Measurements from ENCODE around the gene UBTF.

Gene UBTF

DNA sequence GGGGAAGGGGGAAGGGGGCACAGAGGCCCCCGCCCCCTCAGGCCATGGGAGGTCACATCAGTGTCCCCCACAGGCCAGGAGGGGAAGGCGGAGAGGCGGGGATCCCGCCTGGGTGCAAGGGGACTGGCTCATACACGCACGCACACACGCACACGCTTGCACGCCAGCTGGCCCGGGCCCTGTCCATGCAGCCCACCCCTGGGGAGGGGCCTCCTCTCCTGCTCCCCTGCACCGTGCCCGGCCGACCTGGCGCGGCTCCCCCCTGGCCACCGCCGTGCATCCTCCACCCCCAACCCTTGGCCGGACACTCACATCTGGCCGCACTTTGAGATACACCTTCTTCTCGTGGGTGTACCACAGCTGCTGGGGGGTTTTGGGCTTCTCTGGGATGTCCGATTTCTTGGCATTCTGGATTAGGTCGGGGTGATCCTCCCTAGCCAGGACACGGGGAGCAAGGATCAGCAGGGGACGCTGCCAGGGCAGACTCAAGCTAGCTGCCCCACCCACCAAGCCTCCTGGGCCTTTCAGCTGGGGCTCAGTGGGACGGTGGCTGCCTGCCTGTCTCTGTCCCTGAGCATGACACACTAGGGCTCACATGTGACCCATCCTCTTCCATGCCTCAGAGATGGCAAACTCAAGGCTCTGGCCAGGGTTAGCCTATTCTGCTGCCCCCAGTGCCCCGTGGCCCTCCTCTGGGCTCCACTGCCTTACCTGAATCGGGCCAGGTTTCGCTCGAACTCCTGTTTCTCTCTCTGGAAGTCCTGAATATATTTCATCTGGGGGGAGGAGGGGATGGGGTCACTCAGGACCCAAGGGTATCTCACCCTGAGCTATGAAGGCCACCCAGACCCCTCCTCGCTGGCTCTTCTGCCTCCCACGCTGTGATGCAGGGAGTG lies 6.7 kb downstream of the UBTF start:
- DNase-seq, result no peak

DNA sequence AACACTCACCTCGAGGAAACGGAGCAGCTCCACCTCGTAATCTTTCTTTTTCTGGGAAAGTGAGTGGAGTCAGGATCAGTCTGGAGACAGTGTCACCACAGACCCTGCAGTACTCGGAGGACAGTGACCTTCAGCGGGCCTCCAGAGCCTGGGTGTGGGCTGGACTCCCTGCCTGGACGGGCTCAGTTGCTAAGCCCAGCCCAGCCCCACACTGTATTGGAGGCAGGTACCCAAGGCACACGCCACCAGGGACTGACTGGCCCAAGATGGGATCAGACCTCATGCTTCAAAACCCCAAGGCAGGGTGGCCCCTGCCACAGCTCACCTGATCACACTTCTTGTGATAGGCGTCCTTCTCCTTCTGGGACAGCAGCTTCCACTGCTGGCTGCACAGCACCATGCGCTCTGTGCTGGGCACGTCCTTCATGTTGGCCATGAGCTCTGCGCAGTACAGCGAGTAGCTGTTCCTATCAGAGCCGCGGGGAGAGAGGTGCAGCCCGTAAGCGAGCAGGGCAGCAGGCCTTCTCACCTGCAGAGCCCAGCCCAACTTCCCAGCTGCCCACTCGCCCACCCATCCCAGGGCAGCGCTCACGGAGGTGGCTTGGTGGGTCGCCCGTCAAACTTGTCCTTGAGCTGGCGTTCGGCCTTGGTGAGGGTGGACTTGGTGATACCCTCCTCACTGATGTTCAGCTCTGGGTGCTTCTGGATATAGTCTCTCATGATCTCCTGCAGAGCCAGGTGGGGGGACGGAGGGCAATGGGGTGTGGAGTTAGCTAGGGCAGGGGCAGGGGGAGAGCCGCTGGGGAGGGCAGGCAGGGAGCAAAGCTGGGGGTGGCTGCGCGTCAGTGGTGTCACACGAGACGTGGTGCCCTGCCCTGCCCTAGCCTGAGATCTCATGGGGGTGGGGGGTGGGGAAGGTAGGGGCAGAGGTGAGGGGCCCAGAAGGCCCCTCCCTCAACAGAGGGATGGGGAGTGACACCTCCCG lies 7.9 kb downstream of the UBTF start:
- DNase-seq, result no peak

DNA sequence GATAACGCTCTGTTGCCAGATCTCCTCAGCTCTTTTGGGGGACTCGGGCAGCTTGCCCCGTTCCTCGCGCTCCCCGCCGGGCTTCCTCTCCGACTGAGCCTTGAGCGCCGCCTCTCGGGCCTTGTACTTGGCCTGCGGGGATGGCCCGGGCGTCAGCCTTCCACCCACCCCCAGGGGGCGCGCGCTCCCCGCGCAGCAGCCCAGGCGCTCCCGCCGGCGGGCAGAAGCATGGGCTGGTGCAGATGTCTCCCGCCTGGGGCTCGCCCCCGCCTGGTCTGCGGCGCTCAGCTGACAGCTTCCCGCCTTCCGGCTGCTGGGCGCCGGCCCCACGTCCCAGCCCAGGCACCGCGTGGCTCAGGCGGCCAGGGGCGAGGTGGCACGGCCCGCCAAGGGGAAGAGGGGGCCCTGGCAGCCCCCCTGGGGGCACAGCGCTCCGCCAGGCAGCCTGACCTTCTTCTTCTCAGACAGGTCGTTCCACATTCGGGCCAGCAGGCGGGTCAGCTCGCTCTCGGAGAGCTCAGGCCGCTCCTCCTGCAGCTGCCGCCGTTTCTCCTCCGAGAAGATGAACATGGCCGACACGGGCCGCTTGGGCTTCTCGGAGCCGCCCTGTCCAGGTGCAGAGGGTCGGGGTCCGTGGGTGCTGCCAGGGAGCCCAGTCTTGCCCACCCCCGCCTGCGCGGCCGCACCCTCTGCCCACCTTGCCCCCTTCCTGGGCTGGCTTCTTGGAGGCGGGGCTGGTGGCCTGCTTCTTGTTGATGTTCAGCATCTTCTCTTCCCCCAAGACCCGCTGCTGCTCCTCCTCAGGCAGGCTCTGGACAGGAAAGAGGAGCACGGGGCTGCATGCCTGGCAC lies 8.9 kb downstream of the UBTF start:
- DNase-seq, result peak; percentile 91 to 97

DNA sequence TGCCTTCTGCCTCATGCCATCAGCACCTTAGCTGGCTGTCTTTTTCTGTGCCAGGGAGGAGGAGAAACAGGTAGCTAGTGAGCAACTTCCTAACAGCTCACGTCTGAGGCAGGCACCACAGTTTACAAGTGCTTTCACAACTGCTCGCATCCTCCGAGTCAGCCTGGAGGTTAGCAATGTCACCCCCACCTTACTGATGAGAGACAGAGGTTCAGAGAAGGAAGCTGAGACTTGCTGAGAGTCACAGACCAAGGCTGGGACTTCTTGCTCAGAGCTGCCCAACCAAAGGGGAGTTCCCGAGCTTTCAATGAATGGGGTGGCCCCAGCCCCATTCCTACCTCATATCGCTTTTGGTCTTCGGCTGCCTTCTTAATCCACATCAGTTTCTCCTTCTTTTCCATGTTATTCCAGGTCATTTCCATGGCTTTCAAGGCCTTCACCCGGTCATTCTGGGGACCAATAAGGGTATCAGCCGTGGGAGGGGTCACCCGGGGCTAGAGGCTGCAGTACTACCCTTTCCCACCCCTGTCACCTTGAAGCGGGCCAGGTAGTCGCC lies 9.6 kb downstream of the UBTF start:
- DNase-seq, result peak; percentile 68 to 77

DNA sequence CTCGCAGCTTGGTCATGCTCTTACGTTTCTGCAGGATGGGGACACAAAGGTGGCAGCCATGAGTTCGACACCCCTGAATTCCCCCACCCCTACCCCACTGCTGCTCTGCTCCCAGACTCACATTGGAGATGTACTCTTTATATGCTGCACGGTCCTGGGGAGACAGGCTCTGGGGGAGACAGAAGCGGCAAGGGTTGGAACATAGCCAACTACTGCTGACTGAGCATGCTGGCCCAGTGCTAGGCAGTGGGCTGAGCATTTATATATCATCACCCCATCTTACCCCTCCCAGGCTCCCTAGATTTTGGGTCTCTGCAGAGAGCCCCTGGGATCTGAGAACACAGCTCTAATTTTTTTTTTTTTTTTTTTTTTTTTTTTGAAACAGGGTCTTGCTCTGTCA lies 11.7 kb downstream of the UBTF start:
- DNase-seq, result no peak

DNA sequence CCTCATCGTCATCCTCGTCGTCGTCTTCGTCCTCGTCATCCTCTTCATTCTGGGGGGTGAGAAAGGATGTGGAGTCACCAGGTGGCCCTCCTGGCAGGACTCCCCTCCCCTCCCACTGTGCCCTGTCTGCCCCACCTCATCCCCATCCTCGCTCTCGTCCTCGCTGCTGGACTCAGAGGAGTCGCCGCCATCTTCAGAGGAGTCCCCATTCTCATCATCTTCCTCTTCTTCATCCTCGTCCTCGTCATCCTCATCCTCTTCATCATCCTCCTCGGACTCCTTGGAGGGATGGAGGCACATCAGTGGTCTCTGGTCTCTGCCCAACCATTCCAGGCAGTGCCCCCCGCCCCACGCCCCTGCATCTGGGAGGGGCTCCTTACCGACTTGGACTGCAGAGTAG lies 12.2 kb downstream of the UBTF start:
- no peak for DNase-seq

DNA sequence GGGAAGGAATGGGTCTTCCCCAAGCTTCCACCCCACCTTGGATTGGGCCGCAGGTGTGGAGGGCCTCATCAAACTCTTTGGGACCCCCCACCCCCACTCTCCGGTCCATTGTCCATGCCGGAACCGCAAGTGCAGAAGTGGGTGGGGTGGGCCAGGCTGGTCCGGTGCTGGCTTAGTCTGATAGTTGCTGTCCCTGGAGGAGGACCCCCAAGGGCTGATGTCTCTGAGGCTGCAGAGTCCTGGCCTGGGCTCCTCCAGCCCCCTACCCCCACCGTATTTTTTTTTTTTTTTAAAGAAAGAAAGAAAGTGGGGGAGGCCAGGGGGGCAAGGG lies 12.7 kb downstream of the UBTF start:
- DNase-seq, result no peak

DNA sequence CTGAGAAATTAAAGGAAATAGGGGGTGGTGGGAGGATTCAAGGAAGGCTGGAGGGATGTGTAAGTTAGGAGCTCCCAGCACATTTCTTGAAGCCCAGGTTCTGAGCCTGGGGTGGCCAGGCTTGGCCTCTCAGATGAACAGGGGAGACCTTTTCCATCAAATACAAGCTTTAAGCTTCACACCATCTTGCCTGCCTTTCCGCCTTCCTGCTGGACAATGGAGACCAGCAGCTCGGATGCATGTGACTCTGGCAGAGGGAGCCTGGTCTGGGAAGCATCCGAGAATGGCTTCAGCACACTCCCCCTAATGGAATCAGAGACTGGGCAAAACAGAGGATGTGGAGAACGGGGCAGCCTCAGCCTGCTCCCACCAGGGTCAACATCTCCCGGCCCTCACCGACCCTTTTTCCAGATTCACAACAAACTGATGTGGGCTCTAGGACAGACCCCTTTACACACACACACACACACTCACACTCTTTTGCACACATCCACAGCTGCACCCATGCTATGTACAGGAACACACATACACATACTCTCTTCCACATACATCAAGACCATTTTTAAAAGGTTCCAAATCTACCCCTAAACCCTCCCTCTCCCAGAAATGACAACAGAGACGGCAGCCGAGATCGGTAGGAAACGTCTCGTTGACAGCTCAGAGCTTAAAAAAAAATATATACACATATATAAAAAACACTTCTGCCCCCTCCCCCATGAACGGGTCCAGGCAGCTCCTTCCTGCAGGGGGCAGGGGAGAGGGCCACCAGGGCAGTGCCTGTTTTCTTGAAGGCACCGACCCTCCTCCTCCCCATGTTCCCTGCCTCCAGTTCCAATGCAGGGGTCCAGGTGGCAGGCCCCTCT lies 13.3 kb downstream of the UBTF start:
- DNase-seq, result no peak

DNA sequence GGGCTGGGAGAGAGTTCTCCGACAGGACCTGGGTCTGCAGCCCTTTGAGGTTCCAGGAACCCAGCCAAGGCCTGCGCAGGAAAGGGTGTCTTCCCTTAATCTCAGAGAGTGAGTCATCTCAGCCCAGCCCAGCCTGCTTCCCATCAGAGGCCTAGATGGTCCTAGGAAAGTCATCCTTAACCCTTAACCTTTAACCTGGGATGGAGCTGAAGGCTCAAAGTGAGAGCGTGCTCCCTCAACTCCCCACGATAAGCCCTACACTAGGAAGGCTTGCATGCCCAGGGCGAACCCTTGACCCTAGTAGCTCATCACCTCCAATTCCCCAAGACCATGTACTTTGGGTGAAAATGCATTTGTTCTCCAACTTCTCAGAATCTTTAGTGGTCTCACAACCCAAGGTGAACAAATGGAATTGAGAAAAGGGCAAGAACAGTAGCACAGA lies 15.0 kb downstream of the UBTF start:
- DNase-seq, result no peak

DNA sequence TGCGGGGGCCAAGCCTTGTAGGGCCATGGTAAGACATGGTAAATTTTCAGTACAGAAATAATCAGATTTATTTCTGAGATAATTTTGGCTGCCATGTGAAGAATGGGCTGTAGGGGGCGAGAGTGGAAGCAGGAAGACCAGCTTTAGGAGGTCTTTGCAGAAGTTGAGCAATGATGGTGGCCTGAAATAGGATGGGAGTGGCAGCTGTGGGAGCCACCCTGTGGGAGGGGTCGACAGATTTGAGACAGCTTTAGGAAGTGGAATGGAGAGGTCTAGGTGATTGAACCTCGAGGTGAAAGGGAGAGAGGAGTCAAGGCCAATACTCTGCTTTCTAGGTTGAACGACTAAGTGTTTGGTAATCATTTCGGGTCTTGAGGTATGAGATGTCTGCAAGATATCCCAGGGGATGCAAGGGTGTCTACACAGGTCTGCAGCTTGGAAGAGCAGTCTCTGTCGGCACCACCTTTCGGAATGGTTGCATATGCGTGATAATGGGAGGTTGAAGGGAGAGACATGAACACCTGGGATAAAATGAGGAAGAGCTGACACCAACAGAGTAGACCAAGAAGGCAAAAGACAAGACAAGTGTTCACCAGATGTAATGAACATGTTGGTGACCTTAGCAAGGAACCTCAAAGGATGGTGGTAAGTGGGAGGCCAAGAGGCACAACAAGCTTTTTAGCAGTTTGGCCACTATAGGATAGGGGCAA lies 15.6 kb downstream of the UBTF start:
- peak; percentile 73 to 75 for DNase-seq

DNA sequence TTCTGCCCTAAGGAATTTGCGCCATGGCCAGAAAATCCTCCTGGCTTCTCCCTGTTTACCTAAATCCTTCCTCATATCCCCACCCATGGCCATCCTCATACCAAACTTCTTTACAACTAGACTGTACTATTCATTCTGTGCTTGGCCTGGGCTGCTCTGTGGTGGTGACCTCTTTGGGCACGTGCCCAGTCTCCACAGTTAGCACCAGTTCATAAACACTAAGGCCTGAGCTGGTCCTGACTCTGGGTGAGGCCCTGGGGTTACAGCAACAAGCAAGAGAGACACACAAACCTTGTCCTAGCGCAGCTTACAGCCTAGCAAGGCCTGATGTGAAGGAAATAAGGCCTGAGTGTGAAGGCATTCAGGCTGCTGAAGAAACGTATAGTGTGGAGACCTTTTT lies 16.7 kb downstream of the UBTF start:
- no peak for DNase-seq

DNA sequence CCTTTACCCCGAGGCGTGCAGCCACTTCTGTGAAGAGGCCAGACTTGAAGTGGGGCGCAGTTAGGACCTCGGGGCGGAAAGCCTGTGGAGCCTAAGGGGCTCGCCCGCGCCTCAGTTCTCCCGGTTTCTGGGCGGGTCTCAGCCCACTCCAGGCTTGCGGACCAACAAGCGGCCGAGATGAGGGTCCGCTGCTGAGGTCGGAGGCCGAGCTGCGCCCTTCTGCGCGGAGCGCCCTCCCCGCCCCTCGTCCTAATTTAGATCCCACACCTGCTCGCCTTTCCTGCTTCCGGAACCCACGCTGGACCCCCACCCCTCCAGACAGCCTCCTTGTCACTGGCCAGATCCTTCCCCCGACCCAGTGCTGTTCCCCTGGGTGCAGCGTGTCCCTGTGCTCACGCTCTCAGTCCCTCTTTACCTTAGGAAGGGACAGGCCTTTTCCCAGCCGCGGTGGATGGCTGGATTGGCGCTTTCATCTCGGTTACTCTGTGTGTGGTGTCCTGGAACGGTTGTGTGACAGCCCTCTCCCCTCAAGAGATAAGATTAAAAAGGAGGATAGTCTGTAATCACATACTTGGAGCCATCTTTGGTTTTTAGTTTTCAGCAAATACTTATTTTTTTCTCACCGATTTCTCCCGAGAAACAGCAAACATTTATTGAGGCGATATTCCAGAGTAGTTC lies 18.9 kb downstream of the UBTF start:
- no peak for DNase-seq

DNA sequence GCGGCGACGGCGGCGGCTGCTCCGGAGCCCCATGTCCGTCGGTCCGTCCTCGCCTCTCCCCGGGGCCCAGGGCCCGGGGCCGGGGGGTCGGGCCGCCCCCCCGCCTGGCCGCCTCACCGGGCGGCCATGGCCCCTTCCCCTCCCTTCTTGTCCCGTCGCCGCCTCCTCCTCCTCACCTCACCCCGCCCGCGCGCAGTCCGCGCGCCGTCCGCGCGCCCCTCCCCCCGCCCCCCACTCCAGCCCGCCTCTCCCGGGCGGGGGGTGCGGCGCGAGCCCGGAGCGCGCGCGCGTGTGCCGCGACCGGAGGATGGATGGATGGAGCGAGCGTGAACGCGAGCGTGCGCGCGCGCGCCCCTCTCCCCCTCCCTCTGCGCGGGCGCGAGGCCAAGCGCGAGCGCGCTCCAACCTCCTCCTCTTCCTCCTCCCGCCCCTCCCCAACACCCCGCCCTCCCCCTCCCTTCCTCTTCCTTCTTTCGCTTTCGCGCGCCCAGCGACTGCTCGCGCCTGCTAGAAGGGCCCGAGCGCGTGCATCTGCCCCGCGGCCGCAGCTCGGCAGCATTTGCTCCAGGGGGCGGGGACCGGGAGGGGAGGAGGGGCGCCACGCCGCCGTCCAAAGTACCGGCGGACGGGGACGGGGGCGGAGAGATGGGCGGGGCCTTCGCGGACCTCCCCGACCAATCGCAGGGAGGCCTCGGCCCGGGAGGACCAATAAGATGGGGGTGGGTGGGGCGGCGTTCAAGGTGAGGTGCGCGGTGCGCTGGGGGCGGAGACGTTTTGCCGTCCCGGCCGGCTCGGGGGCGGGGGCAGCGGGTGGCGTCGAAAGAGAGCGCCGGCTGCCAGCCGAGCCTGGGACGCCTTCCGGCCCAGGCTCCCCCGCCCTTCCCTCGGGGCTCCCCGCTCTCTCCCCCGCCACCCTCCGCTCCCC lies 19.7 kb downstream of the UBTF start, which contains the start of gene ATXN7L3:
TSS of gene ATXN7L3 (minus strand) at position 332 of the 925 bp plus-strand sequence. CDS start 1,814 bp downstream, outside the sequence.
- peak; percentile 99 for DNase-seq

DNA sequence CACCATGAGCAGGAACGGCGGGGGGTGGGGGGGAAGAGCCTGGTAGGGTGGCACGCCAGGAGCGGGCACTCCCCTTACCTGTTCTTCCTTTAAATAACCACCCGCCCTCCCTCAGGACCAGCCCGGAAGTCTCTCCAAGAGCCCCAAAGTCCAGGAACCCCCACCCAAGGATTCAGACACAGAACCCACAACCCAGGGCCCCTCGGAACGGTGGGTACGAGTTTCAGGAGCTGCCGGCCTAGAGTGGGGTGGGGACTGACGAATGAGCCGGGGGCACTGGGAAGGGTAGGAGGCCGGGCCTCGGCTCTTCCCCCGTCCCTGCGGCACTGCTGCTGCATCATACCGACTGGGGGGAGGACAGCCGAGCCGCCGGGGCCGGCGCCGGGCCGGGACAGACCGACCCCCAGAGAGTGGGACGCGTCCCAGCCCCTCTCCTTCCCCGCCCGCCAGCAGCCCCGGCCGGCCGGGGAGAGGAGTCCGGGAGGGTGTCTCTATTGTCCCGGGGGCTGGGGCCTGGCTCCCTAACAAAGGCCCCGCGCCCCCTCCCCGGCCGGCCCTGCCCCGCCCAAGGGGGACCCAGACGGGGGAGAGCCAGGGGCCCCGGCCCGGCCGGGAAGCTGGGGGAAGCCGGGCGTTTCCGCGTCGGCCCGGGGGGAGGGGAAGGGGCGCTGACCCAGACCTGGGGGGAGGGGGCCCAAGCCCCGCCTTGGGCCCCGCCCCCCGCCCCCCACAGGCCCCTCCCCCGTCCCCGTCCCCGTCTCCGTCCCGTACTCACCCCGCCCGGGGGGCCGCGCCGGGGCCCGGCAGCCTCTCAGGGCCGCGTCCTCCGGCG lies 20.5 kb downstream of the UBTF start:
- DNase-seq, result peak; percentile 68 to 79

DNA sequence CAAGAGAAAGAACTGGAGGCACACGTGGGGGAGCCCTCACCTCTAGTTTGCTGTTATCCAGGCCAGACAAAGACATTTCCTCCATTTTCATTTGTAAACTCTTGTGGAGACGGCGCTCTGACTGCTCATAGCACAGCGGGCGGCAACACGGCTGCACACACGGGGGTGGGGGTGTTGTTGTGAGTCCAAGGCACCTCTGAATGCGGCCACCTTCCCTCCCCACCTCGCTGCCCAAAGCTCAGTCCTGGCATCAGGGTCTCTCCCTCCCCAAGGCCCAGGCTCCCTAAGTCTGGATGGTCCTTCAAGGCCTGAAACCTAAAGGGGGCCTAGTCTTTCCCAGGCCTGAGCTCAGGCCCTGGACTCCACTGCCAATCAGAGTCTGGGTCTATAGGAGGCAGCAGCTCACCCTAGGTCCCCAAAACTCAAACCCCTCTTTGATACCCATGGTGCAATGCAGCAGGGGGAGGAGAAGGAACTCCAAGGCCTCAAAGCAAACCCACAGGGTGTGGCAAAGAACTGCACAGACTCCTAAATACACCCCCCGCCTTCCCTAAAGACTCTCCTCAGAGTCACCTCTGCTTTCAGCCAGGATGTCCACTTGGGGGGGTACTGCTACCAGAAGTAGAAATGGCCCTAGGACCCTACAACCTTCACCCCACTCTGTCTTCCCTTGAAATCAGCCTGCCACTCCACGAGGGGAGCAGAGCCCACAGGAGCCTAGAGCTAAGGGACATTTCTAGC lies 21.3 kb downstream of the UBTF start:
- DNase-seq, result peak; percentile 58 to 61

DNA sequence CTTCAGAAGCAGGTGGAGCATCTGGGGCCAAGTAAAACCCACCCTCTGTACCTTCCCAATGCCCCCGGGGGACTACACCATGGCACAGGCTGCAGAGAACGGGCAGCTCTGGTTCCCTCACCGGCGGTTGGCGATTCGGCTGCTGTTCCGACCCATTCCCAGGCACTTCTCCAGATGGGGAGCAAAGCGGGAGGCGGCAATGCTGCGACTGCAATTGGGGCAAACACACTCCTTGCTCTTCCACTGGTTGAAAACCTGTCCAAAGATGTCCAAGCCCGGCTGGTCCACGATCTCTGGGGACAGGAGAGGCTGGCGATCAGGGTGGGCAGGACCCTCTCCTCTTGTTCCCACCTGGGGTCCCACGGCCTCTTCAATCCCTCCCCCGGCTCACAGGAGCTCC lies 22.4 kb downstream of the UBTF start:
- no peak for DNase-seq

Measured in activated T-cell treated with anti-CD3 and anti-CD28 coated beads, Interleukin-2, amount 50 U/mL, for 48 hours (primary cell).